Ovary (tissue), 9 donors: ENCODE measurements around the gene AFF2. TPM values are rescaled to one million over a fixed set of nuclear protein-coding genes. Genes with fewer than 3 reads are reported as not detected.

Experiments
- DNase-seq, 5 donors: peaks; one replicate each; pipeline ENCODE4 v3.0.0-alpha.2; 2019 to 2020
- H3K27ac ChIP-seq, 2 donors: fragments of 200-600 bp; one replicate each; pipeline versions ENCODE4 v1.5.1 to v1.8.0; 2019 to 2022
- H3K27me3 ChIP-seq: fragments of 200-600 bp; one replicate; pipeline ENCODE4 v1.8.0; 2022
- H3K36me3 ChIP-seq: fragments of 200-600 bp; sonication (generic); one replicate; pipeline ENCODE4 v1.5.1; 2019
- H3K4me1 ChIP-seq: one replicate; pipeline ENCODE4 v1.8.1; 2013; ENCODE audit warnings: mild to moderate bottlenecking, moderate library complexity; ENCODE audit not compliant: insufficient read depth
- H3K4me3 ChIP-seq: fragments of 200-600 bp; sonication (generic); one replicate; pipeline ENCODE4 v1.5.1; 2017
- H3K9me3 ChIP-seq, 2 donors: fragments of 200-600 bp in 1 of 2; sonication (generic) in 1 of 2; one replicate each; pipeline versions ENCODE4 v1.5.1 to v1.8.1; 2013 to 2019; ENCODE audit warnings: mild to moderate bottlenecking in 1 of 2, moderate library complexity in 1 of 2
- EP300 ChIP-seq: sonication (generic); formaldehyde crosslinking; IDR thresholded peaks from one replicate; pipeline ENCODE4 v1.6.1; 2017; ENCODE audit warnings: antibody characterized with exemption
- POLR2A ChIP-seq: fragments of 450-650 bp; IDR thresholded peaks from one replicate; pipeline ENCODE4 v1.6.1; 2017; ENCODE audit warnings: antibody characterized with exemption, mild to moderate bottlenecking, moderate library complexity
- WGBS, 3 donors: extraction: QIAGEN DNeasy Blood & Tissue Kit in 1 of 3; methylation state at CpG; one replicate each; pipeline versions ENCODE4 v1.1.5 to v1.1.7; 2013 to 2017; 5-methylcytosine and 5-hydroxymethylcytosine counted together
- intact Hi-C, 4 donors: fragments of 100-400 bp; cut with DNase I; formaldehyde crosslinking; loops; one replicate each; pipeline versions ENCODE4 v1.11.0 to v1.15.1; 2022 to 2023
- polyA plus RNA-seq, 2 donors: library from polyadenylated mRNA; stranded (reverse); fragments of 200-250 nt in 1 of 2; fragments of 350-450 nt in 1 of 2; fragmentation: Illumina TruSeq in 1 of 2; extraction: RNeasy Lipid Tissue Mini Kit (QIAGEN cat#74804) in 1 of 2; gene quantifications; one replicate each; pipeline ENCODE4 v1.2.3, GENCODE V29; 2013 to 2014
- total RNA-seq, 7 donors: library from RNA; depleted of rRNA in 2 of 7; stranded (reverse); fragments of >200 nt in 2 of 7; fragmentation: NEBNext Ultra II Directional in 3 of 7; extraction: Animal tissue kit (Norgen Biotek cat#: 25700) in 3 of 7; gene quantifications; one replicate each; pipeline versions ENCODE4 v1.1.0 to v1.2.4, GENCODE V29; 2016 to 2023
- TF ChIP-seq, protein P1 (sequence below), 3 donors: fragments of 450-650 bp in 2 of 3; fragments of 200-600 bp in 1 of 3; IDR thresholded peaks; one replicate each; pipeline versions ENCODE4 v1.5.1 to v1.8.0; 2016 to 2022; ENCODE audit warnings: antibody characterized with exemption in 3 of 3, mild to moderate bottlenecking in 1 of 3
- donor health status: DM: no; HTN: no; CAD: no; lungs with moderate emphysema.
- donor health status: DM: no; HTN: no; CAD: no.
- donor health status: Bipolar disorder and iron deficiency.
- donor health status: DM: yes; HTN: yes; CAD: no.
- donor health status: DM: no; HTN: no; CAD: no.
- donor health status: DM: yes; HTN: yes; CAD: no.

AFF2 gene
- total and polyA plus RNA-seq, 9 donors: 1.3 to 12.3 (median 4.6) TPM

DNA sequence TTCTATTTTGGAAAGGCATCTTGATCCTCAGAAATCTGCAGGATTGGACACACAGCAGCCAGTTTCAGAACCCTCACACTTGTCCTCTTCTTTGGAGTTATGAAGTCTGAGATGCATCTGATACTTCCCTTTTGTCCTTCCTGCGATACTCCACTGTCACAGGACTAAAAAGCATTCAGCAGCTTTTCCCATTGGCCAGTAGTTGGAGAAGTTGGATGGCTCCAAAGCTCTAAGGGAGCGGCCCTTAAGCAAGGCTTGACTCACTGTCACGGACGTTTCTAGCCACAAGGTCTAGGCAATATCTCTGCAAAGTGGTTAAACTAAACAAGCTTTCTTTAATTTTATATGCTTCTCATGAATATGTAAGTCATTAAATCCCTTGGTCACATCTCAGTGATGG is 417.0 kb downstream of the AFF2 start:
- DNase-seq: no peak
- Histone ChIP-seq H3K27ac (no peak overlapping the region), H3K27me3 (no peaks in the 10 kb centered on the region), H3K36me3 (no peaks in the 10 kb centered on the region), H3K9me3 (no peaks in the 10 kb centered on the region), H3K4me1 (no peaks in the 10 kb centered on the region), H3K4me3 (no peak overlapping the region)
- 76 to 80% (median 78%) methylated on average over 4 of the region's 4 CpGs for WGBS, 3 donors
- intact Hi-C loops: no loop called here
- no peak for TF ChIP-seq POLR2A
- TF ChIP-seq EP300: no peak
- TF ChIP-seq, protein P1, sequence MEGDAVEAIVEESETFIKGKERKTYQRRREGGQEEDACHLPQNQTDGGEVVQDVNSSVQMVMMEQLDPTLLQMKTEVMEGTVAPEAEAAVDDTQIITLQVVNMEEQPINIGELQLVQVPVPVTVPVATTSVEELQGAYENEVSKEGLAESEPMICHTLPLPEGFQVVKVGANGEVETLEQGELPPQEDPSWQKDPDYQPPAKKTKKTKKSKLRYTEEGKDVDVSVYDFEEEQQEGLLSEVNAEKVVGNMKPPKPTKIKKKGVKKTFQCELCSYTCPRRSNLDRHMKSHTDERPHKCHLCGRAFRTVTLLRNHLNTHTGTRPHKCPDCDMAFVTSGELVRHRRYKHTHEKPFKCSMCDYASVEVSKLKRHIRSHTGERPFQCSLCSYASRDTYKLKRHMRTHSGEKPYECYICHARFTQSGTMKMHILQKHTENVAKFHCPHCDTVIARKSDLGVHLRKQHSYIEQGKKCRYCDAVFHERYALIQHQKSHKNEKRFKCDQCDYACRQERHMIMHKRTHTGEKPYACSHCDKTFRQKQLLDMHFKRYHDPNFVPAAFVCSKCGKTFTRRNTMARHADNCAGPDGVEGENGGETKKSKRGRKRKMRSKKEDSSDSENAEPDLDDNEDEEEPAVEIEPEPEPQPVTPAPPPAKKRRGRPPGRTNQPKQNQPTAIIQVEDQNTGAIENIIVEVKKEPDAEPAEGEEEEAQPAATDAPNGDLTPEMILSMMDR (IDR thresholded peaks at IDR 0.05): no peak

DNA sequence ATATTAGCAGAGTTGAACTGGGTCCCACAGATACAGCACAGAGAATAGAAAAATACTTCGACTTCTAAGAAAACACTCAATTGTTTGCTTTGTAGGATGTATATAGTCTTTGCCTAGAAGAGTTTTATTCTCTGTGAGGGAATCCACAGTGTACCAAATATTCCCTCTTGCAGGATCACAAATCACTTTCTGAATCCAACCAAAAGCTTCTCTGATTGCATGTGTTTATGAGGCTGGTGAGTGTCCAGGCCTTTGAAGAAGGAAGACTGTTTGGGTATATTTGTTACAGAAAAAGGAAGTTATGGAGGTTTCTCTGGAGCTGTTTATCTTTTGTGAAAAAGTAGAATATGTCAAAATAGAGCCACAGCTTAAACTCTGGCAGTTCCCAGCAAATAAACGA is 423.2 kb downstream of the AFF2 start:
- no peaks in the 10 kb centered on the region for H3K4me1 ChIP-seq
- no peak for DNase-seq
- 23 to 41% (median 23%) methylated on average over 2 of the region's 2 CpGs for WGBS, 3 donors

DNA sequence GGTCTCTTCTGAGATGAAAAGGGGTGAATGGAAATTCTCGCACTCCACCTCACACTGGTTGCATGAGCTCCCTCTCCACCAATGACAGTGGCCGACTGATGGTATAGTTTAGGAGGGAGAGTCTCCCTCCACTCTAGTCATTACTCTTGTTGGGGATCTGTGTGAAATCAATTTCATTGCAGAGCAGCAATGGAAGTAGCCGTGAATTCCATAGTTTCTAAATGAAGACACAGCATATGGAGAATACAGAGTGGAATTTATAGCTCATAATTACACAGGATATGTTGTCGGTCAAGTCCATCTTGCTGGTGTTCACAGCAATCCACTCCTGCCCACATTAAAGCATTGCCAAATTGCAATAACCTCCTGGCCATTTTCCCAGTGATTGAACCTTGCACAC is 426.0 kb downstream of the AFF2 start:
- TF ChIP-seq, protein P1 (IDR thresholded peaks at IDR 0.05): no peak
- no peak for TF ChIP-seq POLR2A
- TF ChIP-seq EP300: no peak
- 84 to 86% (median 84%) methylated on average over 4 of the region's 4 CpGs for WGBS, 3 donors
- intact Hi-C loops: no loop called here
- Histone ChIP-seq H3K4me3 (no peak overlapping the region), H3K27me3 (no peaks in the 10 kb centered on the region), H3K9me3 (no peaks in the 10 kb centered on the region), H3K27ac (no peak overlapping the region), H3K4me1 (no peaks in the 10 kb centered on the region), H3K36me3 (no peaks in the 10 kb centered on the region)
- no peak for DNase-seq

More for the DNA sequence above, 423.2 kb downstream of the AFF2 start:
- no peaks in the 10 kb centered on the region for H3K27me3 ChIP-seq
- no peaks in the 10 kb centered on the region for H3K36me3 ChIP-seq
- intact Hi-C loops: no loop called here
- no peak overlapping the region for H3K4me3 ChIP-seq
- no peaks in the 10 kb centered on the region for H3K9me3 ChIP-seq
- TF ChIP-seq EP300: no peak
- TF ChIP-seq, protein P1 (IDR thresholded peaks at IDR 0.05): no peak
- TF ChIP-seq POLR2A: no peak
- H3K27ac ChIP-seq: no peak overlapping the region

DNA sequence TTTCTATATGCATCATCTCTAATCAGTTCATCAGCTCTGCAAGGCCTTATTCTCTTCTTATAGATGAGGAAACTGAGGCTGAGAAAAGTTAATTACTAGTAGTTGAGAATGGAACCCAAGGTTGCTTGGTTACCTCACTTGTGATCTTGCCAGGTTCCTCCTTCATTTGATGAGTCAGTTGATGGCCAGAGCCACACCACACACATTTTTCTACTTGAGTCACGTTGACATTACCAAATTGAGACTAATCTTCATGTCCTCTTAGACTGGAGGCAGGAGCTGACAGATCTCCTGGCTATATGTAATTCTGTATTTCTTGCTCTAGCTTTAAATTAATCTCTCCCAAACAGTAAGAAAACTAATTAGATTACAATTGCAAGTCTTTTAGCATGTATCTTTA is 428.4 kb downstream of the AFF2 start:
- no peaks in the 10 kb centered on the region for H3K36me3 ChIP-seq
- TF ChIP-seq EP300 (no peak), POLR2A (no peak)
- TF ChIP-seq, protein P1 (IDR thresholded peaks at IDR 0.05): no peak
- no peaks in the 10 kb centered on the region for H3K27me3 ChIP-seq
- DNase-seq: no peak
- no peak overlapping the region for H3K27ac ChIP-seq
- H3K4me3 ChIP-seq: no peak overlapping the region
- 25 to 50% (median 31%) methylated on average over 1 of the region's 1 CpG for WGBS, 3 donors
- intact Hi-C loops: no loop called here
- no peaks in the 10 kb centered on the region for H3K4me1 ChIP-seq
- no peaks in the 10 kb centered on the region for H3K9me3 ChIP-seq

DNA sequence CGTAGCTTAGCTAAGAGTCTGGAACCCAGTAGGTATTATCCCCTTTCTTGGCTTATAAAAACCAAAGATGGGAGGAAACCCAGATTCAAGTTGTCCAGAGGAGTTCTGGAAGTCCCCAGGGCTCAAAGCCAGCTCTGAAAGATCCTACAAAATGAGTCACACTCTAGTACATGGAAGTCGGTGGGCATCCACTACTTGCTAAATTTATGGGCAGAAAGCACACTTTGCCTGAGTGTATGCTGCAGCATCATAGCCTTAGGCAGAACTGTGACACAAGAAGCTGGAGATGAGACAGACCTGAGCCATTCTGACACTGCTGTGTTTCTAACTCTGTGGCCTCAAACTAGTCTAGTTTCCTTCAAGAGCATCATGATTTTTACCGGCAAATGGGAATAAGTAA is 429.3 kb downstream of the AFF2 start:
- 63 to 74% (median 68%) methylated on average over 3 of the region's 3 CpGs for WGBS, 3 donors
- H3K4me3 ChIP-seq: no peak overlapping the region
- TF ChIP-seq, protein P1 (IDR thresholded peaks at IDR 0.05): no peak
- TF ChIP-seq EP300 (no peak), POLR2A (no peak)
- H3K27me3 ChIP-seq: no peaks in the 10 kb centered on the region
- H3K36me3 ChIP-seq: no peaks in the 10 kb centered on the region
- intact Hi-C loops: no loop called here
- H3K9me3 ChIP-seq: no peaks in the 10 kb centered on the region
- no peaks in the 10 kb centered on the region for H3K4me1 ChIP-seq
- H3K27ac ChIP-seq: no peak overlapping the region
- DNase-seq: no peak
